A549 treated with GW870086 at 1 μM for 4 hours (cell line): Measurements from ENCODE around the gene ADAMTS14. TPM values are rescaled to one million over a fixed set of nuclear protein-coding genes. Genes with fewer than 3 reads are reported as not detected.

Experiments used
- total RNA-seq: library from RNA; stranded (reverse); fragments of 200-300 nt; extraction: Qiagen RNA extraction; gene quantifications from 5 replicates; pipeline ENCODE4 v1.2.3, GENCODE V29; 2022; ENCODE audit warnings: low read depth

The ADAMTS14 gene
- total RNA-seq = 0.07 to 0.14 TPM (median 0.12 TPM) in 4 of 5 replicates, not detected in the other

GRCh38 chr10:70672165-70673042 is at the start of gene ADAMTS14:
Gene ADAMTS14, plus strand, starts transcription at chr10:70672506. Its CDS starts 297 bp downstream, at chr10:70672803.

GRCh38 chr10:70785190-70785589 is 112.9 kb downstream of the ADAMTS14 start, which contains the start of gene TBATA:
Gene TBATA, minus strand, starts transcription at chr10:70785377. Its CDS starts 1,998 bp downstream, at chr10:70783379.

Other genes starting within 250 kb of the ADAMTS14 start
- gene NODAL, start 230.8 kb upstream of the ADAMTS14 start, total RNA-seq = not detected in 5 replicates
- gene PALD1, start 193.7 kb upstream of the ADAMTS14 start, total RNA-seq = 5.5 to 7.3 TPM (median 6.8 TPM) in 5 replicates
- 0.09 to 0.25 TPM in 2 of 5 replicates, not detected in the others for gene PRF1, start 69.8 kb upstream of the ADAMTS14 start, total RNA-seq
- gene TBATA, start 112.9 kb downstream of the ADAMTS14 start, total RNA-seq = not detected in 5 replicates
- 25.3 to 32.0 TPM (median 29.0 TPM) in 5 replicates for gene SGPL1, start 143.4 kb downstream of the ADAMTS14 start, total RNA-seq
- gene PCBD1, start 216.1 kb downstream of the ADAMTS14 start, total RNA-seq = 180 to 257 TPM (median 238 TPM) in 5 replicates